ENCODE results near the gene PRR35.

Gene PRR35

GRCh38 chr16:558298-559020, 1.7 kb upstream of the PRR35 start:
- H3K27ac ChIP-seq: no peak overlapping the region
- TF ChIP-seq ZFX (IDR thresholded peaks at IDR 0.05) (no peak), CTCF (conservative IDR thresholded peaks at IDR 0.05) (no peak)

GRCh38 chr16:559021-559380, 1.2 kb upstream of the PRR35 start:
- TF ChIP-seq CTCF (conservative IDR thresholded peaks at IDR 0.05) (no peak), ZFX (IDR thresholded peaks at IDR 0.05) (no peak)
- H3K27ac ChIP-seq: no peak overlapping the region

GRCh38 chr16:559411-560203, 587 bp upstream of the PRR35 start:
- no peak for TF ChIP-seq ZFX (IDR thresholded peaks at IDR 0.05)
- TF ChIP-seq CTCF (conservative IDR thresholded peaks at IDR 0.05): no peak
- H3K27ac ChIP-seq: no peak overlapping the region

GRCh38 chr16:560701-561412, 663 bp downstream of the PRR35 start:
- TF ChIP-seq ZFX (IDR thresholded peaks at IDR 0.05) (no peak), CTCF (conservative IDR thresholded peaks at IDR 0.05) (no peak)
- H3K27ac ChIP-seq: no peak overlapping the region

- no peak overlapping the region for H3K27ac ChIP-seq
- no peak for TF ChIP-seq ZFX (IDR thresholded peaks at IDR 0.05)
- no peak for TF ChIP-seq CTCF (conservative IDR thresholded peaks at IDR 0.05)
Measured at GRCh38 chr16:561413-561794, 1.2 kb downstream of the PRR35 start.

- TF ChIP-seq ZFX (IDR thresholded peaks at IDR 0.05): no peak
- TF ChIP-seq CTCF (conservative IDR thresholded peaks at IDR 0.05): no peak
- no peak overlapping the region for H3K27ac ChIP-seq
Measured at GRCh38 chr16:561957-562938, 2.1 kb downstream of the PRR35 start.
